CD8-positive, alpha-beta memory T cell (primary cell): ENCODE measurements around the gene EBLN1. TPM values are rescaled to one million over a fixed set of nuclear protein-coding genes. Genes with fewer than 3 reads are reported as not detected.

Experiments
- CTCF ChIA-PET: fragments of 350-600 bp; sonication (Branson Sonifier 250); formaldehyde crosslinking; loops from one replicate; lab custom pipeline; 2021; ENCODE audit warnings: antibody characterized with exemption; lab: Charles Lee
- POLR2A ChIA-PET: fragments of 350-600 bp; sonication (Branson Sonifier 250); formaldehyde crosslinking; loops from one replicate; lab custom pipeline; 2021; ENCODE audit warnings: antibody characterized with exemption; lab: Charles Lee
- DNase-seq, 5 donors: peaks; one replicate each; pipeline versions ENCODE4 v3.0.0 to v3.0.0-alpha.2; 2020 to 2022; ENCODE audit warnings: mixed read lengths in 1 of 5
- H3K27ac ChIP-seq: one replicate; pipeline ENCODE4 v1.7.0; 2013; ENCODE audit warnings: low read depth, mild to moderate bottlenecking, low read length, moderate library complexity
- H3K27me3 ChIP-seq: 2 replicates; pipeline ENCODE4 v1.7.0; 2013; ENCODE audit warnings: low read length, mild to moderate bottlenecking; ENCODE audit not compliant: insufficient read depth, poor library complexity, severe bottlenecking
- H3K36me3 ChIP-seq: 2 replicates; pipeline ENCODE4 v1.7.0; 2013; ENCODE audit warnings: mild to moderate bottlenecking, low read length, moderate library complexity; ENCODE audit not compliant: insufficient read depth
- H3K4me1 ChIP-seq: 2 replicates; pipeline ENCODE4 v1.7.0; 2013; ENCODE audit warnings: mild to moderate bottlenecking, low read length, moderate library complexity; ENCODE audit not compliant: insufficient read depth
- H3K4me3 ChIP-seq: 2 replicates; pipeline ENCODE4 v1.7.0; 2013; ENCODE audit warnings: mild to moderate bottlenecking, low read length
- H3K9me3 ChIP-seq: 2 replicates; pipeline ENCODE4 v1.7.0; 2013; ENCODE audit warnings: mild to moderate bottlenecking, low read length
- H3K27ac Mint-ChIP-seq, 8 donors: one replicate each; pipeline ENCODE4 v1.8.0; 2020 to 2021; ENCODE audit warnings: mixed read lengths in 8 of 8, mild to moderate bottlenecking in 6 of 8, inconsistent platforms in 3 of 8, moderate library complexity in 3 of 8
- H3K27me3 Mint-ChIP-seq, 2 donors: one replicate each; pipeline ENCODE4 v1.8.0; 2020 to 2021; ENCODE audit warnings: mixed read lengths in 2 of 2, mild to moderate bottlenecking in 1 of 2, moderate library complexity in 1 of 2
- H3K36me3 Mint-ChIP-seq, 3 donors: one replicate each; pipeline ENCODE4 v1.8.0; 2020 to 2021; ENCODE audit warnings: mixed read lengths in 3 of 3, inconsistent platforms in 1 of 3, mild to moderate bottlenecking in 1 of 3
- H3K4me1 Mint-ChIP-seq, 3 donors: one replicate each; pipeline ENCODE4 v1.8.0; 2020 to 2021; ENCODE audit warnings: mixed read lengths in 3 of 3, inconsistent platforms in 1 of 3, mild to moderate bottlenecking in 1 of 3
- H3K4me3 Mint-ChIP-seq, 7 donors: one replicate each; pipeline ENCODE4 v1.8.0; 2020 to 2021; ENCODE audit warnings: mixed read lengths in 7 of 7, mild to moderate bottlenecking in 6 of 7, moderate library complexity in 4 of 7, inconsistent platforms in 2 of 7
- H3K9me3 Mint-ChIP-seq, 5 donors: one replicate each; pipeline ENCODE4 v1.8.0; 2020 to 2022; ENCODE audit warnings: mixed read lengths in 5 of 5, mild to moderate bottlenecking in 3 of 5, moderate library complexity in 2 of 5, inconsistent platforms in 1 of 5
- polyA plus RNA-seq: library from polyadenylated mRNA; unstranded; fragments of 300-500 nt; fragmentation: Illumina TruSeq; gene quantifications from one replicate; pipeline ENCODE4 v1.2.3, GENCODE V29; 2021
- total RNA-seq, 2 experiments: library from RNA; stranded (reverse); gene quantifications; one replicate each; pipeline ENCODE4 v1.2.3, GENCODE V29; 2021

EBLN1 gene
- total and polyA plus RNA-seq, 3 experiments from 2014 or later: not detected

DNA sequence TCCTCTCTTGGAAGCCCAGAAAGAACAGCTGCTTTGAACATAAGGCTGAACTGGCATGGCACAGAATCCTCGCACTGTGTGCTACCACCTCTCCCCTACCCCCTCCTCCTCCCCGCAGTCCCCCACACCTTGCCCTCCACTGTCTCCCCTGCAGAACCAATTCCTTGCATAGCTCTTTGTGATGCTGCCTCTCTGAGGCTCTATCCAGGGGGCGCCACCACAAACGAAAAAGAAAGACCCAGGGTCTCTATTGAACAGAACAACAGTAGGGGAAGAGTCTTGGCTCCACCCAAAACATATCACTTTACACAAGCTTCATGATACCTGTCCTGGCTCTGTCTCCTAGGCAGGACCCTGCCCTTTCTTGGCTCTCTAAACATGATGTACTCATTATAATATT lies 26.2 kb upstream of the EBLN1 start:
- H3K4me1 ChIP-seq: peaks cover 9% of the 10 kb centered on the region
- Mint-ChIP-seq H3K27ac (no peak overlapping the region), H3K4me1 (peaks cover 11 to 34% (median 17%) of the 10 kb centered on the region in 3 donors), H3K27me3 (peaks cover 13 to 31% of the 10 kb centered on the region in 2 donors), H3K4me3 (no peak overlapping the region), H3K36me3 (no peaks in the 10 kb centered on the region), H3K9me3 (peaks cover 0 to 6% (median 3%) of the 10 kb centered on the region in 5 donors)
- no peak for DNase-seq
- no peak overlapping the region for H3K27ac ChIP-seq
- no peaks in the 10 kb centered on the region for H3K36me3 ChIP-seq
- no peaks in the 10 kb centered on the region for H3K9me3 ChIP-seq
- POLR2A ChIA-PET: interaction anchor here (0.5 to 1.2 kb wide), 2 partner anchors 10 to 260 kb away, joined by 3 to 5 read pairs; no protein-coding TSS in a partner anchor
- CTCF ChIA-PET: no interaction called here
- no peak overlapping the region for H3K4me3 ChIP-seq
- H3K27me3 ChIP-seq: peaks cover 5% of the 10 kb centered on the region

- H3K4me1 Mint-ChIP-seq: peaks cover 11 to 30% (median 17%) of the 10 kb centered on the region in 3 donors
- H3K36me3 ChIP-seq: no peaks in the 10 kb centered on the region
- H3K4me3 Mint-ChIP-seq: no peak overlapping the region
- CTCF ChIA-PET: no interaction called here
- POLR2A ChIA-PET: interaction anchor here (0.5 to 1.2 kb wide), 3 partner anchors 10 to 261 kb away, joined by 3 to 5 read pairs (median 3); no protein-coding TSS in a partner anchor
- H3K36me3 Mint-ChIP-seq: no peaks in the 10 kb centered on the region
- H3K9me3 ChIP-seq: no peaks in the 10 kb centered on the region
- no peak overlapping the region for H3K4me3 ChIP-seq
- H3K27ac Mint-ChIP-seq: no peak overlapping the region
- DNase-seq: no peak
- peaks cover 9% of the 10 kb centered on the region for H3K4me1 ChIP-seq
- H3K9me3 Mint-ChIP-seq: peaks cover 0 to 6% (median 3%) of the 10 kb centered on the region in 5 donors
- H3K27me3 ChIP-seq: peaks cover 5% of the 10 kb centered on the region
- peaks cover 14 to 31% of the 10 kb centered on the region in 2 donors for H3K27me3 Mint-ChIP-seq
- H3K27ac ChIP-seq: no peak overlapping the region
These were observed 25.5 kb upstream of the EBLN1 start for GRCh38 chr10:22243321-22243720.

- peak overlapping the region in 2 of 8 donors; percentile 87 to 96 for H3K27ac Mint-ChIP-seq
- H3K4me3 ChIP-seq: no peak overlapping the region
- ChIA-PET CTCF (no interaction called here), POLR2A (interaction anchor here (1.5 kb wide), 1 partner anchor 85 kb away, joined by 3 read pairs; the partner anchor contains the start of gene COMMD3)
- H3K4me3 Mint-ChIP-seq: peak overlapping the region in 2 of 7 donors; percentile 82 to 92
- no peaks in the 10 kb centered on the region for H3K36me3 ChIP-seq
- H3K27me3 Mint-ChIP-seq: peaks cover 13 to 20% of the 10 kb centered on the region in 2 donors
- H3K27ac ChIP-seq: no peak overlapping the region
- DNase-seq: no peak
- peaks cover 18 to 31% (median 28%) of the 10 kb centered on the region in 3 donors for H3K4me1 Mint-ChIP-seq
- H3K36me3 Mint-ChIP-seq: peaks cover 0 to 5% (median 2%) of the 10 kb centered on the region in 3 donors
- peaks cover 8% of the 10 kb centered on the region for H3K4me1 ChIP-seq
- H3K9me3 ChIP-seq: no peaks in the 10 kb centered on the region
- H3K27me3 ChIP-seq: no peaks in the 10 kb centered on the region
- peaks cover 0 to 5% (median 3%) of the 10 kb centered on the region in 5 donors for H3K9me3 Mint-ChIP-seq
These were observed 13.4 kb upstream of the EBLN1 start for GRCh38 chr10:22231260-22231659.

DNA sequence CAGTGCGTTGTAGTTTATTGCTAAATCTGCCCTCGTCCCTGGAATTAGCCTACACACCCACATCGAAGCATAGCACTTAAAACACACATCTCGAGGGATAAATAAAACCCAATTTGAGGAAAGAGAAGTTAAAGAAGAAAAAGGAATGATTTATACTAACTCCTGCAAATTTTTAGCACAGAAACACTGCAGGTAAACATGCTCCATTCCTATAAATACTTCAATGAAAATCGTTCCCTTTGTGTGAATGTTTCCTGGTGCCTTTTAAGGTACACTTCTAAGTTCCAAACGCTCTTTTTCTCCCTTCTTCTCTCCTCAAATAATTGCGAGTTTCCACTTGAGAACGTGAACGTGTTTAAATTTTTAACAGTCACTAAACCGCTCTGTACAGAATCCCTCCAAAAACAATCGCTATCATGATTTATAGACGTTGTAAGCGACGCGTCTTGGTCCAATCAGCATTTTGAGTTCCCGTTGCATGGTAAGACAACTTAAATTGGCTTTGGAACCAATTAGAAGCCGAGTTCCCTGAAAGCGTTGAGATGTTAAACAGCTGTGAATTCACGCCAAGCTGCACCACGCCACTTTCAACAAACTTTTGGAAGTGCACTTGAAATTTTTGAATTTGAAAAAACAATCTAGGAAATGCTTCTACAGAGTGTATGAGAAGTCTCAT lies 12.5 kb upstream of the EBLN1 start:
- Mint-ChIP-seq H3K4me1 (peaks cover 18 to 31% (median 28%) of the 10 kb centered on the region in 3 donors), H3K27me3 (peaks cover 13 to 15% of the 10 kb centered on the region in 2 donors), H3K36me3 (peaks cover 0 to 5% (median 2%) of the 10 kb centered on the region in 3 donors), H3K9me3 (peaks cover 0 to 5% (median 3%) of the 10 kb centered on the region in 5 donors), H3K4me3 (peak overlapping the region; percentile 81 to 98 (median 88)), H3K27ac (peak overlapping the region; percentile 92 to 98 (median 96))
- CTCF ChIA-PET: interaction anchor here (1.7 to 2.5 kb wide), 2 partner anchors 28 to 206 kb away, joined by 8 read pairs; no protein-coding TSS in a partner anchor
- peaks cover 8% of the 10 kb centered on the region for H3K4me1 ChIP-seq
- no peaks in the 10 kb centered on the region for H3K36me3 ChIP-seq
- POLR2A ChIA-PET: interaction anchor here (1.5 to 3.1 kb wide), 4 partner anchors 24 to 227 kb away, joined by 3 to 16 read pairs (median 9); partner anchors contain the start of genes COMMD3 and DNAJC1
- no peaks in the 10 kb centered on the region for H3K9me3 ChIP-seq
- DNase-seq: peak in 3 of 5 donors; percentile 38 to 56 (median 51)
- H3K27ac ChIP-seq: peak overlapping the region; percentile 76
- peak overlapping the region; percentile 71 for H3K4me3 ChIP-seq
- H3K27me3 ChIP-seq: no peaks in the 10 kb centered on the region

GRCh38 chr10:22229802-22230157 lies 12.0 kb upstream of the EBLN1 start:
- Histone ChIP-seq H3K36me3 (no peaks in the 10 kb centered on the region), H3K9me3 (no peaks in the 10 kb centered on the region), H3K4me1 (peaks cover 8% of the 10 kb centered on the region), H3K27ac (peak overlapping the region; percentile 76), H3K4me3 (peak overlapping the region; percentile 71), H3K27me3 (no peaks in the 10 kb centered on the region)
- Mint-ChIP-seq H3K4me1 (peaks cover 18 to 31% (median 28%) of the 10 kb centered on the region in 3 donors), H3K27me3 (peaks cover 15 to 17% of the 10 kb centered on the region in 2 donors), H3K9me3 (peaks cover 0 to 5% (median 3%) of the 10 kb centered on the region in 5 donors), H3K4me3 (peak overlapping the region; percentile 81 to 98 (median 88)), H3K36me3 (peaks cover 0 to 5% (median 2%) of the 10 kb centered on the region in 3 donors), H3K27ac (peak overlapping the region; percentile 92 to 99 (median 96))
- POLR2A ChIA-PET: interaction anchor here (1.0 to 3.1 kb wide), 10 partner anchors 16 to 703 kb away, joined by 3 to 19 read pairs (median 8); partner anchors contain the start of genes COMMD3, DNAJC1, MLLT10 and SKIDA1
- CTCF ChIA-PET: interaction anchor here (1.0 to 2.5 kb wide), 5 partner anchors 24 to 734 kb away, joined by 3 to 8 read pairs (median 8); partner anchors contain the start of gene COMMD3
- no peak for DNase-seq

DNA sequence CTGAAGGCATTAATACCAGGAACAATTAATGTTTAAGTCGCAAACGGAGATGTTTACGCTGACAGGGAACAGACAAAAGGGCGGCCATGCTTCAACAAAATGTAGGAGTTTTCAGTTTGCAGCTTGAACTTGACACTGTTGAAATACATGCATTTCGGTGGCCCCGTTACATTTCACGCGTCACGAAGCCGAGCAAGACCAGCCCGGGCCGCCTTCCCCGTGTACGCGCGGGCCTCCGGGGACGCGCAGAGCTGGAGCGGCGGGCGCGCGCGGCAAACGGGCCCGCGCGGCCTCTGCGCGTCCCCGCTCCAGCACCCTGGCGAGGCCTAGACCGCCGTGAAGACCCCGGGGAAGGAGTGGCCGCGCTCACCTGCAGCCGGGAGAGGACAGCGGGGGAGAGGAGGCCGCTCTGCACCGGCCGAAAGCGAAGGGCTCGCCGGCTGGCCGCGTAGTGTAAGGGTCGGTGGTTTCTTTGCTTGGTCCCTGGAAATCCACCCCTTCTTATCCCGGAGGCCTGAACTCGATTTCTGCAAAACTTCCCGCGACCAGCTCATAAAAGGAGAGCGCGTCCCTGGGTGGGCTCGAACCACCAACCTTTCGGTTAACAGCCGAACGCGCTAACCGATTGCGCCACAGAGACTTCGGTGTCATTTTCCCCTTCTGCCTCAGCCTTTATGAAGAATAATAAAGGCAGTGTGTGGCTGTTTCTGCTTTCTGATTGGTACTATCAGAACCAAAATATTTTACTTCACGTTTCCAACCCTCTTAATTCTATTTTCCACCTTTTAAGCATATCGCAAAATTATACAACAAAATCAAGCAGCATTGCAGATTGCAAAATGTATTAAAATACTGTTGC lies 11.4 kb upstream of the EBLN1 start:
- Mint-ChIP-seq H3K27ac (peak overlapping the region; percentile 92 to 99 (median 96)), H3K4me1 (peaks cover 18 to 31% (median 28%) of the 10 kb centered on the region in 3 donors), H3K4me3 (peak overlapping the region; percentile 81 to 98 (median 88)), H3K9me3 (peaks cover 0 to 5% (median 3%) of the 10 kb centered on the region in 5 donors), H3K27me3 (peaks cover 15 to 17% of the 10 kb centered on the region in 2 donors), H3K36me3 (peaks cover 0 to 5% (median 2%) of the 10 kb centered on the region in 3 donors)
- ChIA-PET POLR2A (interaction anchor here (0.5 to 3.1 kb wide), 11 partner anchors 17 to 703 kb away, joined by 3 to 19 read pairs (median 7); partner anchors contain the start of genes BMI1, COMMD3, DNAJC1 and MLLT10), CTCF (interaction anchor here (1.0 to 2.5 kb wide), 5 partner anchors 25 to 733 kb away, joined by 3 to 8 read pairs (median 8); partner anchors contain the start of gene COMMD3)
- Histone ChIP-seq H3K4me1 (peaks cover 8% of the 10 kb centered on the region), H3K27ac (peak overlapping the region; percentile 76), H3K4me3 (peak overlapping the region; percentile 71), H3K36me3 (no peaks in the 10 kb centered on the region), H3K27me3 (no peaks in the 10 kb centered on the region), H3K9me3 (no peaks in the 10 kb centered on the region)
- peak; percentile 73 to 91 (median 88) for DNase-seq
